GM12801 (cell line): ENCODE data around the gene PLA2G4B.

Experiments
- TF ChIP-seq, protein P1 (sequence below): IDR thresholded peaks from one replicate; pipeline ENCODE4 v1.5.1; 2011; ENCODE audit warnings: control low read depth; ENCODE audit not compliant: insufficient read length; ENCODE audit errors: extremely low read depth

PLA2G4B gene

GRCh38 chr15:41854443-41854842, 15.8 kb downstream of the PLA2G4B start:
- TF ChIP-seq, protein P1, sequence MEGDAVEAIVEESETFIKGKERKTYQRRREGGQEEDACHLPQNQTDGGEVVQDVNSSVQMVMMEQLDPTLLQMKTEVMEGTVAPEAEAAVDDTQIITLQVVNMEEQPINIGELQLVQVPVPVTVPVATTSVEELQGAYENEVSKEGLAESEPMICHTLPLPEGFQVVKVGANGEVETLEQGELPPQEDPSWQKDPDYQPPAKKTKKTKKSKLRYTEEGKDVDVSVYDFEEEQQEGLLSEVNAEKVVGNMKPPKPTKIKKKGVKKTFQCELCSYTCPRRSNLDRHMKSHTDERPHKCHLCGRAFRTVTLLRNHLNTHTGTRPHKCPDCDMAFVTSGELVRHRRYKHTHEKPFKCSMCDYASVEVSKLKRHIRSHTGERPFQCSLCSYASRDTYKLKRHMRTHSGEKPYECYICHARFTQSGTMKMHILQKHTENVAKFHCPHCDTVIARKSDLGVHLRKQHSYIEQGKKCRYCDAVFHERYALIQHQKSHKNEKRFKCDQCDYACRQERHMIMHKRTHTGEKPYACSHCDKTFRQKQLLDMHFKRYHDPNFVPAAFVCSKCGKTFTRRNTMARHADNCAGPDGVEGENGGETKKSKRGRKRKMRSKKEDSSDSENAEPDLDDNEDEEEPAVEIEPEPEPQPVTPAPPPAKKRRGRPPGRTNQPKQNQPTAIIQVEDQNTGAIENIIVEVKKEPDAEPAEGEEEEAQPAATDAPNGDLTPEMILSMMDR: no peak

DNA sequence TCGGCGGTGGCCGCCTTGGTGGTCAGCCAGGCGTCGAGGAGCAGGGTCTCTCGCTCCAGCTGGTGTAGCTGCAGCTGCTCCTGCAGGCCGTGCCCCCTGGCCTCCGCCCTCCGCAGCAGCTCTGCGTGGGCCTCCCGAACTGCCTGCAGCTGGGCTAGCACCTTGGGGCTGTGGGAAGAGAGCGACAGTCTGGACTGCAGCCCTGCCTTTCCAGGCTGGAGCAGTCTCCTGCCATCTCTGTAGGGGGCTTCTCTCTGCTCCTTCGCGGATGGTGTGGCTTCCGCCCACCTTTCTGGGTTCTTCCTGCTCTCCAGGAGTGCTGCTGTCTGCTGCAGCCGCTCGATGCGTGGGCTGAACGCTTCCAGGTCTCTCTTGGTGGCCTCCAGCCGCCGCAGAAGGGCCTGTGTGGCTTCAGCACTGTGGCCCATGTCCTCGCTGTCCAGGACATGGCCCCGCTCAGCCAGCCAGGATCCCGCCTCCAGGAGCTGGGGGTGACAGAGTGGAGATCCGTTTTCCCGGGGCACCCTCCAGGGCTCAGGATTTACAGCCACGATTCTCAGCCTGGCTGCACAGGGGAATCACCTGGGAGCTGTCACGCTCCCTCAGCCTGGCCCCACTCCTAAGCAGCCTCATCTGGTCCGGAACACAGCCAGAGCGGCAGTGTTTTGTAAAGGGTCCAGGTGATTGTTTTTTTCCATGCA, 16.8 kb downstream of the PLA2G4B start:
- TF ChIP-seq, protein P1: no peak

DNA sequence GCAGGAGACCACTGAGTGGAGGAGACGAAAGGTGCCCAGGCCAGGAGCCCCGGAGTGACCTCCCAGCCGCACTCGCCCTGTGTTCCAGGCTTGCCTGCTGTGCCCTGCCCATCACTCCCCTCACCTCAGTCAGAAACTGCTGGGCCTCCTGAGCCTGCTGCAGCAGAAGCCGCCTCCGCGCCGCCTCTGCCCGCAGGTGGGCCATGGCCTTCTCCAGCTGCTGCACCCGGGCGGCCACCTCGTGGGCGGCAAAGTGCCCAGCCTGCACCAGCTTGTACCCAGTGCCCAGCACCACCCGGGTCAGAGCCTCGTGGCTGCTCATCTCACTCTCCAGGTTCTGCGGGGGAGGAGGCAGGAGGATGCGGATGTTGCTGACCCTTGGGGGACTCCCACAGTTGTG, 17.6 kb downstream of the PLA2G4B start:
- TF ChIP-seq, protein P1: no peak

DNA sequence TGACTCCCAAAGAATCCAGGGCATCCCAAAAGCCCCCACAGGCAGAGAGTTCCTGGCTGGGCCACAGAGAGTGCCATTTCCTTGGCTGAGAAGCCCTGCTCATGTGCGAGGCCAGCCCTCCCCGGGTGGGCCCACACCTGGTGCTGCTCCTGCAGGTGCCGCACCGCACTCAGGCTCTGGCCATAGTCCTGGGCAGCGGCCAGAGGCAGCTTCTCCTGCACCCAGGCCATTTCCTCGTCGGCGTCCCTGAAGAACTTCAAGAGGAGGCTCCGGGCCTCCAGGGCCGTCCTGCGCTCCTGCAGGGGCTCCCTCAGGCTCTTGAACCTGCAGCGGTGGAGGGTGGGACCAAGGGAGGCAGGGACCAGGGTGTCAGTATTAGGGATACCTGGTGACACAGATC, 18.1 kb downstream of the PLA2G4B start:
- TF ChIP-seq, protein P1: no peak

GRCh38 chr15:41857316-41857715, 18.7 kb downstream of the PLA2G4B start:
- TF ChIP-seq, protein P1: no peak

DNA sequence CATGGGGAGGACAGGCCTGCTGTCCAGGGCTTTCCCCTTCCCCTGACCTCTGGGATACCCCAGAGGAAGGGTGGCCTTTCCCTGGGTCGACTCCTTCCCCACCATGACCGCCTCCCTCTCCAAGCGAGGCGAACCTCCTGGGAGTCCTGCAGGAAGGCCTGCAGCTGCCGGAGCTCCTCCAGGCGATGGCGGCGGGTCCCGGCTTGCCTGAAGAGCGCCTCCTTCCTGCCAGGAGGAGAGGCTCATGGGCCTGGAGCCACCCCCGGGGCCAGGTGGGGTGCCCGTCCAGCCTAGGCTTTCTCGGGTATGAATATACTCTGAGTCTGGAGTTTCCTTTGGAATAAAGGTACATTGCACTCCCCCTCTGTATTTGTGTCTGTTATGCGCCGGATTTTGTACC, 20.1 kb downstream of the PLA2G4B start:
- TF ChIP-seq, protein P1: no peak

DNA sequence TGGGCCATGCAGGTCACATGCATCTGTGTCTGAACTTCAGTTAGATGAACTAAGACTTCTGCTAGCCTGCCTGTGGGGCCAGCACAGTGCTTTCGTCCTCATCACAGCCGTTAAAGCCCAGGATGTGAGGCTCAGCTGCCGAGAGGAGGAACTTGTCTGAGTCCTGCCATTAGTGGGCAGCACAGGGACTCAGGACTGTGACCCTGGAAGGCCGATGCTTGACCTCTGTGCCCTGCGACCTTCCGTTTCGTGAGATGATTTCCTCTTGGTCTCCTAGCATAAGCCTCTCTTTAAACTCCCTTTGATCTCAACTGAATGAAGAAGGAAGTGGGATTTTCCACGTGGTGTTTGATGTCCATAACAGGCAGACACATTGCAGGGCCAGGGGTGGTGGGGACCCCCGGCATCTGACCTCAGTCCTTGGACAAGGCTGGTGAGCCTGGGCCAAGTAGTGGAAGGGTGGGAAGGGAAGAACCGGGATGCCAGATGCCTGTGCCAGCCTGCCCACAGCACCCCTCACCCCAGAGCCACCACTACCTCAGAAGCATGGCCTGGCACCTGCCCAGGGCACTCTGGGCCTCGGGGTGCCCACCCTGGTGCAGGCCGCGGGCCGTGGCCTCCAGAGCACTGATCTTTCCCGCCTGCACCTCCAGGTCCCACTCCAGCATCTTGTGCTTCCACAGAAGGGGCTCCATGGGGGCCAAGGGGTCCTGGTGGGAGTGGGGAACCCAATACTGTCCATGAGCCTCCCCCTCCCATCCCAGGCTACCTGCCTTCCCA, 21.6 kb downstream of the PLA2G4B start:
- TF ChIP-seq, protein P1: no peak
